Endodermal cell (in vitro differentiated cells): ENCODE data around the gene NR0B2. TPM values are rescaled to one million over a fixed set of nuclear protein-coding genes. Genes with fewer than 3 reads are reported as not detected.

Experiments used
- DNase-seq: peaks from one replicate; pipeline ENCODE4 v3.0.0-alpha.2; 2017
- H3K27ac ChIP-seq: 2 replicates; pipeline ENCODE4 v1.5.1; 2013; ENCODE audit warnings: mild to moderate bottlenecking, low read depth, low read length, moderate library complexity
- H3K27me3 ChIP-seq: 2 replicates; pipeline ENCODE4 v1.6.1; 2013; ENCODE audit warnings: mild to moderate bottlenecking, low read length, moderate library complexity; ENCODE audit not compliant: insufficient read depth, control insufficient read depth, poor library complexity, severe bottlenecking
- H3K36me3 ChIP-seq: 2 replicates; pipeline ENCODE4 v1.7.0; 2013; ENCODE audit warnings: mild to moderate bottlenecking, low read length, moderate library complexity; ENCODE audit not compliant: control insufficient read depth, insufficient read depth
- H3K4me1 ChIP-seq: one replicate; pipeline ENCODE4 v1.7.0; 2013; ENCODE audit warnings: low read length; ENCODE audit not compliant: control insufficient read depth, insufficient read depth
- H3K4me3 ChIP-seq: 2 replicates; pipeline ENCODE4 v1.5.1; 2013; ENCODE audit warnings: mild to moderate bottlenecking, low read length, moderate library complexity
- H3K9ac ChIP-seq: 2 replicates; pipeline ENCODE4 v1.6.1; 2013; ENCODE audit warnings: mild to moderate bottlenecking, low read length, moderate library complexity; ENCODE audit not compliant: poor library complexity, severe bottlenecking; ENCODE audit errors: extremely low read depth
- H3K9me3 ChIP-seq: 2 replicates; pipeline ENCODE4 v1.6.1; 2013; ENCODE audit warnings: mild to moderate bottlenecking, low read length, moderate library complexity; ENCODE audit not compliant: control insufficient read depth
- H3K27ac Mint-ChIP-seq: 2 replicates; pipeline ENCODE4 v1.8.0; 2020; ENCODE audit warnings: mixed read lengths
- H3K27me3 Mint-ChIP-seq: 2 replicates; pipeline ENCODE4 v1.8.0; 2021; ENCODE audit warnings: mild to moderate bottlenecking, mixed read lengths; ENCODE audit not compliant: insufficient read depth
- H3K36me3 Mint-ChIP-seq: 2 replicates; pipeline ENCODE4 v1.8.0; 2020; ENCODE audit warnings: low read depth, mixed read lengths
- H3K4me1 Mint-ChIP-seq: 2 replicates; pipeline ENCODE4 v1.8.0; 2020; ENCODE audit warnings: mixed read lengths
- H3K4me3 Mint-ChIP-seq: 2 replicates; pipeline ENCODE4 v1.8.0; 2020; ENCODE audit warnings: mild to moderate bottlenecking, moderate library complexity, mixed read lengths
- H3K9me3 Mint-ChIP-seq: 2 replicates; pipeline ENCODE4 v1.8.0; 2020; ENCODE audit warnings: mild to moderate bottlenecking, mixed read lengths
- WGBS, 2 experiments: methylation state at CpG; one replicate each; pipeline versions ENCODE4 v1.1.5 to v1.1.7; 2013; ENCODE audit warnings: missing lambda C conversion rate in 2 of 2, mixed read lengths in 1 of 2; ENCODE audit not compliant: insufficient coverage in 1 of 2, insufficient read length in 1 of 2; 5-methylcytosine and 5-hydroxymethylcytosine counted together
- total RNA-seq, 2 donors: library from RNA; stranded (reverse); fragmentation: NEBNext Ultra II Directional in 1 of 2; extraction: Animal tissue kit (Norgen Biotek cat#: 25700) in 1 of 2; gene quantifications; 2 replicates in 1 of 2; 3 replicates in 1 of 2; pipeline ENCODE4 v1.2.1, GENCODE V29; 2021
- TF ChIP-seq, protein P1 (sequence below): fragments of 200-600 bp; sonication (generic); conservative IDR thresholded peaks from 2 replicates; pipeline ENCODE4 v1.5.0; 2021; ENCODE audit warnings: antibody characterized with exemption, mild to moderate bottlenecking

The NR0B2 gene
- total RNA-seq, 2 donors from 2014 or later, result not detected

- Mint-ChIP-seq H3K4me1 (peaks cover 11% of the 10 kb centered on the region), H3K27me3 (no peaks in the 10 kb centered on the region), H3K9me3 (no peaks in the 10 kb centered on the region), H3K36me3 (peaks cover 60% of the 10 kb centered on the region), H3K4me3 (peak within 1 kb of the TSS; percentile 85), H3K27ac (peak within 1 kb of the TSS; percentile 94)
- peak; percentile 90 for DNase-seq
- Histone ChIP-seq H3K4me3 (peak within 1 kb of the TSS; percentile 91), H3K9ac (peak within 1 kb of the TSS; percentile 84), H3K36me3 (peaks cover 71% of the 10 kb centered on the region), H3K4me1 (no peaks in the 10 kb centered on the region), H3K27ac (peak within 1 kb of the TSS; percentile 66), H3K27me3 (no peaks in the 10 kb centered on the region), H3K9me3 (no peaks in the 10 kb centered on the region)
- TF ChIP-seq, protein P1, sequence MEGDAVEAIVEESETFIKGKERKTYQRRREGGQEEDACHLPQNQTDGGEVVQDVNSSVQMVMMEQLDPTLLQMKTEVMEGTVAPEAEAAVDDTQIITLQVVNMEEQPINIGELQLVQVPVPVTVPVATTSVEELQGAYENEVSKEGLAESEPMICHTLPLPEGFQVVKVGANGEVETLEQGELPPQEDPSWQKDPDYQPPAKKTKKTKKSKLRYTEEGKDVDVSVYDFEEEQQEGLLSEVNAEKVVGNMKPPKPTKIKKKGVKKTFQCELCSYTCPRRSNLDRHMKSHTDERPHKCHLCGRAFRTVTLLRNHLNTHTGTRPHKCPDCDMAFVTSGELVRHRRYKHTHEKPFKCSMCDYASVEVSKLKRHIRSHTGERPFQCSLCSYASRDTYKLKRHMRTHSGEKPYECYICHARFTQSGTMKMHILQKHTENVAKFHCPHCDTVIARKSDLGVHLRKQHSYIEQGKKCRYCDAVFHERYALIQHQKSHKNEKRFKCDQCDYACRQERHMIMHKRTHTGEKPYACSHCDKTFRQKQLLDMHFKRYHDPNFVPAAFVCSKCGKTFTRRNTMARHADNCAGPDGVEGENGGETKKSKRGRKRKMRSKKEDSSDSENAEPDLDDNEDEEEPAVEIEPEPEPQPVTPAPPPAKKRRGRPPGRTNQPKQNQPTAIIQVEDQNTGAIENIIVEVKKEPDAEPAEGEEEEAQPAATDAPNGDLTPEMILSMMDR, result no peak
- WGBS, 2 experiments, result 2 to 4% methylated on average over 48 to 89 of the region's 89 CpGs
Observed at GRCh38 chr1:26889551-26890466, 24.0 kb downstream of the NR0B2 start, which contains the start of gene GPN2. Gene GPN2, minus strand, starts transcription at chr1:26890283. Its CDS starts 187 bp downstream, at chr1:26890096.

DNA sequence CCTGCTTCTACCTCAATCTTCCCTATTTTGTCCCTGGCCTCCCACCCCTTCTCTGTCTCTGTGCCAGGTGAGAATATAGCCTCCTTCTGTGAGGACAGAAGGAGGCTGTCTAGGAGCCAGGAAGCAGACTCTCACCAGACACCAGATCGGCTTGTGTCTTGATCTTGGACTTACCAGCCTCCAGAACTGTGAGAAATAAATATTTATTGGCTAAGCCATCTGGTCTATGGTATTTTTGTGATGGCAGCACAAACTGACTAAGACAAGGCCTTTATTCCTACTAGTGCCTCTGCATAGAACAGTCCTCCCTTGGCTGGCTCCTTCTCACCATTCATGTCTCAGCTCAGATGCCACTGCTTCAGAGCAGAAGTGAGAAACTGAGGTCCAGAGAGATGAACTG lies 25.5 kb downstream of the NR0B2 start:
- H3K4me3 Mint-ChIP-seq, result peak overlapping the region; percentile 85
- Histone ChIP-seq H3K27ac (no peak overlapping the region), H3K4me3 (no peak overlapping the region), H3K9ac (no peak overlapping the region), H3K4me1 (no peaks in the 10 kb centered on the region), H3K27me3 (no peaks in the 10 kb centered on the region), H3K9me3 (no peaks in the 10 kb centered on the region), H3K36me3 (peaks cover 70% of the 10 kb centered on the region)
- no peaks in the 10 kb centered on the region for H3K9me3 Mint-ChIP-seq
- H3K27me3 Mint-ChIP-seq, result no peaks in the 10 kb centered on the region
- no peak for DNase-seq
- H3K4me1 Mint-ChIP-seq, result peaks cover 11% of the 10 kb centered on the region
- peaks cover 64% of the 10 kb centered on the region for H3K36me3 Mint-ChIP-seq
- TF ChIP-seq, protein P1, result no peak
- H3K27ac Mint-ChIP-seq, result peak overlapping the region; percentile 94
- 80 to 90% methylated on average over 1 of the region's 1 CpG for WGBS, 2 experiments

DNA sequence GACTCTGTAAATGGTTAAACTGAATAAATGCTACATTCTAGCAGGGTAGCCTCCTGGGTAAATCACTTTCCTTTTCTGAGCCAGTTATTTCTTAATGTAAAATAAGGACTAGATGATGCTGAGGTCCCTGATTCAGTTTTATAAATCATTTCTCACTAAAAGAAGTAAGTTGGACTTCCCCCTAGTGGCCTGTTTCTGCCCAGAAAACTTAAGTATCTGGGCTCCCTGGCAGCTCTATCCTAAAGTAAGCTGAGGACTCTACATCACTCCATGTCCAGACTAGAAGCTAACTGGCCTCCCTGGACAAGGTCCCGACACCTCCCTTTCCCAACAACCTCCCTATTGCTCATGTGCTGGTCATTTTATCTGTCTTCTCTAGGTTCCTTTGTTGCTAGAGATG lies 26.6 kb downstream of the NR0B2 start:
- no peak overlapping the region for H3K27ac Mint-ChIP-seq

More for the DNA sequence above, 26.6 kb downstream of the NR0B2 start:
- Mint-ChIP-seq H3K4me1 (peaks cover 11% of the 10 kb centered on the region), H3K27me3 (no peaks in the 10 kb centered on the region), H3K4me3 (no peak overlapping the region), H3K9me3 (no peaks in the 10 kb centered on the region), H3K36me3 (peaks cover 63% of the 10 kb centered on the region)
- TF ChIP-seq, protein P1, result peak; percentile 72
- Histone ChIP-seq H3K27ac (no peak overlapping the region), H3K9ac (no peak overlapping the region), H3K27me3 (no peaks in the 10 kb centered on the region), H3K36me3 (peaks cover 70% of the 10 kb centered on the region), H3K4me1 (no peaks in the 10 kb centered on the region), H3K9me3 (no peaks in the 10 kb centered on the region), H3K4me3 (no peak overlapping the region)
- no peak for DNase-seq
- 86 to 100% methylated on average over 1 of the region's 1 CpG for WGBS, 2 experiments
